Measurements from ENCODE around the gene SLC31A2.

- TF ChIP-seq CTCF (IDR thresholded peaks at IDR 0.05) (no peak), POLR2A (IDR thresholded peaks at IDR 0.05) (no peak)
Measured at GRCh38 chr9:113178087-113178486, 27.3 kb downstream of the SLC31A2 start.
